GM19395 (cell line): ENCODE data around the gene SDK1.
"Not testable (repeated sequence)": the region's sequence is repeated elsewhere in the genome, so short reads cannot be mapped to it uniquely, and the experiment has no call there.

Experiments used
- ATAC-seq: cut with Tn5 transposase; IDR thresholded peaks from one replicate; pipeline ENCODE4 v1.9.1; 2021; ENCODE audit warnings: mild to moderate bottlenecking, moderate library complexity; ENCODE audit not compliant: unreplicated experiment

Gene SDK1

GRCh38 chr7:4247106-4247876 is 946.2 kb downstream of the SDK1 start:
- ATAC-seq, result no peak

GRCh38 chr7:4248295-4248694 is 947.2 kb downstream of the SDK1 start:
- no peak for ATAC-seq

- ATAC-seq, result no peak
Observed at GRCh38 chr7:4249241-4249640, 948.2 kb downstream of the SDK1 start.

GRCh38 chr7:4255336-4255735 is 954.3 kb downstream of the SDK1 start:
- ATAC-seq, result no peak

- no peak for ATAC-seq
Observed at GRCh38 chr7:4256286-4256685, 955.2 kb downstream of the SDK1 start.

GRCh38 chr7:4257146-4258111 is 956.4 kb downstream of the SDK1 start:
- ATAC-seq, result no peak

GRCh38 chr7:4260116-4260515 is 959.1 kb downstream of the SDK1 start:
- not testable (repeated sequence) for ATAC-seq

- ATAC-seq, result no peak
Observed at GRCh38 chr7:4260867-4261600, 960.0 kb downstream of the SDK1 start.

GRCh38 chr7:4261601-4261960 is 960.5 kb downstream of the SDK1 start:
- ATAC-seq, result no peak

GRCh38 chr7:4264206-4264605 is 963.2 kb downstream of the SDK1 start:
- ATAC-seq, result not testable (repeated sequence)

GRCh38 chr7:4265066-4265465 is 964.0 kb downstream of the SDK1 start:
- ATAC-seq, result no peak

GRCh38 chr7:4265676-4266075 is 964.6 kb downstream of the SDK1 start:
- ATAC-seq, result no peak

GRCh38 chr7:4266270-4267040 is 965.4 kb downstream of the SDK1 start:
- ATAC-seq, result no peak

- no peak for ATAC-seq
Observed at GRCh38 chr7:4267341-4268039, 966.4 kb downstream of the SDK1 start.

- no peak for ATAC-seq
Observed at GRCh38 chr7:4268040-4268965, 967.3 kb downstream of the SDK1 start.

- no peak for ATAC-seq
Observed at GRCh38 chr7:4269086-4269485, 968.0 kb downstream of the SDK1 start.

GRCh38 chr7:4269746-4270145 is 968.7 kb downstream of the SDK1 start:
- no peak for ATAC-seq

- ATAC-seq, result no peak
Observed at GRCh38 chr7:4270268-4270667, 969.2 kb downstream of the SDK1 start.
